ENCODE data around the gene NRF1. TPM values are rescaled to one million over a fixed set of nuclear protein-coding genes. Genes with fewer than 3 reads are reported as not detected.

Gene NRF1
- total RNA-seq, 1 experiment from 2014 or later, result 14.0 TPM

GRCh38 chr7:129739427-129739826, 127.9 kb downstream of the NRF1 start:
- no peak overlapping the region for H3K4me3 ChIP-seq (ENCODE audit: low read depth in 2 of 2, low read length in 2 of 2)
- TF ChIP-seq, protein P1, sequence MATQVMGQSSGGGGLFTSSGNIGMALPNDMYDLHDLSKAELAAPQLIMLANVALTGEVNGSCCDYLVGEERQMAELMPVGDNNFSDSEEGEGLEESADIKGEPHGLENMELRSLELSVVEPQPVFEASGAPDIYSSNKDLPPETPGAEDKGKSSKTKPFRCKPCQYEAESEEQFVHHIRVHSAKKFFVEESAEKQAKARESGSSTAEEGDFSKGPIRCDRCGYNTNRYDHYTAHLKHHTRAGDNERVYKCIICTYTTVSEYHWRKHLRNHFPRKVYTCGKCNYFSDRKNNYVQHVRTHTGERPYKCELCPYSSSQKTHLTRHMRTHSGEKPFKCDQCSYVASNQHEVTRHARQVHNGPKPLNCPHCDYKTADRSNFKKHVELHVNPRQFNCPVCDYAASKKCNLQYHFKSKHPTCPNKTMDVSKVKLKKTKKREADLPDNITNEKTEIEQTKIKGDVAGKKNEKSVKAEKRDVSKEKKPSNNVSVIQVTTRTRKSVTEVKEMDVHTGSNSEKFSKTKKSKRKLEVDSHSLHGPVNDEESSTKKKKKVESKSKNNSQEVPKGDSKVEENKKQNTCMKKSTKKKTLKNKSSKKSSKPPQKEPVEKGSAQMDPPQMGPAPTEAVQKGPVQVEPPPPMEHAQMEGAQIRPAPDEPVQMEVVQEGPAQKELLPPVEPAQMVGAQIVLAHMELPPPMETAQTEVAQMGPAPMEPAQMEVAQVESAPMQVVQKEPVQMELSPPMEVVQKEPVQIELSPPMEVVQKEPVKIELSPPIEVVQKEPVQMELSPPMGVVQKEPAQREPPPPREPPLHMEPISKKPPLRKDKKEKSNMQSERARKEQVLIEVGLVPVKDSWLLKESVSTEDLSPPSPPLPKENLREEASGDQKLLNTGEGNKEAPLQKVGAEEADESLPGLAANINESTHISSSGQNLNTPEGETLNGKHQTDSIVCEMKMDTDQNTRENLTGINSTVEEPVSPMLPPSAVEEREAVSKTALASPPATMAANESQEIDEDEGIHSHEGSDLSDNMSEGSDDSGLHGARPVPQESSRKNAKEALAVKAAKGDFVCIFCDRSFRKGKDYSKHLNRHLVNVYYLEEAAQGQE (IDR thresholded peaks at IDR 0.05; ENCODE audit: insufficient read depth in 1 of 2, low read depth in 2 of 2, low read length in 1 of 2), result no peak
- TF ChIP-seq POLR2AphosphoS5 (IDR thresholded peaks at IDR 0.05; ENCODE audit: low read depth, low read length) (no peak), SIN3A (IDR thresholded peaks at IDR 0.05; ENCODE audit: borderline replicate concordance, insufficient read depth, low read depth, low read length) (no peak), TCF7L2 (IDR thresholded peaks at IDR 0.05; ENCODE audit: low read depth, low read length) (no peak)
- TF ChIP-seq, protein P2, sequence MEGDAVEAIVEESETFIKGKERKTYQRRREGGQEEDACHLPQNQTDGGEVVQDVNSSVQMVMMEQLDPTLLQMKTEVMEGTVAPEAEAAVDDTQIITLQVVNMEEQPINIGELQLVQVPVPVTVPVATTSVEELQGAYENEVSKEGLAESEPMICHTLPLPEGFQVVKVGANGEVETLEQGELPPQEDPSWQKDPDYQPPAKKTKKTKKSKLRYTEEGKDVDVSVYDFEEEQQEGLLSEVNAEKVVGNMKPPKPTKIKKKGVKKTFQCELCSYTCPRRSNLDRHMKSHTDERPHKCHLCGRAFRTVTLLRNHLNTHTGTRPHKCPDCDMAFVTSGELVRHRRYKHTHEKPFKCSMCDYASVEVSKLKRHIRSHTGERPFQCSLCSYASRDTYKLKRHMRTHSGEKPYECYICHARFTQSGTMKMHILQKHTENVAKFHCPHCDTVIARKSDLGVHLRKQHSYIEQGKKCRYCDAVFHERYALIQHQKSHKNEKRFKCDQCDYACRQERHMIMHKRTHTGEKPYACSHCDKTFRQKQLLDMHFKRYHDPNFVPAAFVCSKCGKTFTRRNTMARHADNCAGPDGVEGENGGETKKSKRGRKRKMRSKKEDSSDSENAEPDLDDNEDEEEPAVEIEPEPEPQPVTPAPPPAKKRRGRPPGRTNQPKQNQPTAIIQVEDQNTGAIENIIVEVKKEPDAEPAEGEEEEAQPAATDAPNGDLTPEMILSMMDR (IDR thresholded peaks at IDR 0.05), result no peak
- no TSS peak for BruUV-seq (replicated peaks)
- CTCF ChIA-PET, result no interaction called here
- DNase-seq (ENCODE audit: low read depth, low spot score) (no peak), ATAC-seq (no peak)
- POLR2A ChIA-PET, result no interaction called here
- in situ Hi-C loops (cut with HindIII; ENCODE audit: low pct_unique_long_range_greater_than_20kb, low sequenced_read_pairs) (no loop called here), intact Hi-C loops (cut with micrococcal nuclease; ENCODE audit: unreplicated experiment) (no loop called here)
- no peaks in the 10 kb centered on the region for H3K4me1 ChIP-seq (ENCODE audit: control insufficient read depth, insufficient read depth, low read length)
- H3K36me3 ChIP-seq (ENCODE audit: control insufficient read depth, insufficient read depth, low read length), result no peaks in the 10 kb centered on the region; the same call in 1 of the 2 replicates
- no peaks in the 10 kb centered on the region for H3K27me3 ChIP-seq (ENCODE audit: control insufficient read depth, insufficient read depth, low read length)
- no peaks in the 10 kb centered on the region for H3K9me3 ChIP-seq (ENCODE audit: control insufficient read depth, insufficient read depth, low read depth, low read length)
- no peak overlapping the region for H3K27ac ChIP-seq (ENCODE audit: low read length)

DNA sequence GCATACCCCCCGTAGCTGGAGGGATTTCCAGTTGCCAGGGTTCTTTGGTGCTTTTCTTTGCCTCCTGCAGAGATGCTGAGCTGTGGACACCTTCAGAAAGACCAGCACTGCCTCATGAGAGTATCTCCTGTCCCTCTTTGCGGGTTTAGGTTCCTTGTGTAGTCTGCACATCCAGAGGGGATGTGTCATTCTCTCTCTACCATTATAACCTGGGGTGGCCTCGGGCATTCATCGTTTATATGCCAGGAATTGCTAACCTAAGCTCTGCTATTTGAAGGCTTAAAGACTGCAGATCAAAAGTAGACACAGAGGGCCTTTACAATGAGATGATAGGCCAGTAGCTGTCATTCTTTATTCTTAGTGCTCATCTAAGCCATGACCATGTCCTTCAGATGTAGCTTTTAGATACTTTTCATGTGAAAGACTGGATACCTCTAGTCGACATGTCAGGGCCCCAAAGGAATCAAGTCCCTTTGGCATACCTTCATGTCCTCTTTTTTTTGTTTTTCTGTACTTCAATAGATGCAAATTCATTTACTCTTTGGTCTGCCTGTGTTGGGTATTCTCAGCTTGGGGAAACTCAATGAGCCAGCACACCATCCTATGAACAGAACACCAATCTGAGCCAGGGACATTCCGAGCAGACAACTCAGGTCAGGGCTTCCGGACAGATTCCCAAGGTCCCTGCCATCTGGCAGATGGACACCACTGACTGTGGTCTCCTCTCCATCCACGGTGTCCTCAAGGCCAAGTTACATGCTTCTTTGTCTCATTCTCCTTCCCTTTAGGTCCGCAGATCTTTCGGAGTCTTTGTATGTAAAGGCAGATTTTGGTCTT, 129.3 kb downstream of the NRF1 start:
- Histone ChIP-seq H3K27ac (ENCODE audit: low read length) (no peak overlapping the region), H3K27me3 (ENCODE audit: control insufficient read depth, insufficient read depth, low read length) (no peaks in the 10 kb centered on the region), H3K36me3 (ENCODE audit: control insufficient read depth, insufficient read depth, low read length) (no peaks in the 10 kb centered on the region; the same call in 1 of the 2 replicates), H3K4me3 (ENCODE audit: low read depth in 2 of 2, low read length in 2 of 2) (no peak overlapping the region), H3K4me1 (ENCODE audit: control insufficient read depth, insufficient read depth, low read length) (no peaks in the 10 kb centered on the region), H3K9me3 (ENCODE audit: control insufficient read depth, insufficient read depth, low read depth, low read length) (no peaks in the 10 kb centered on the region)
- ChIA-PET POLR2A (interaction anchor here (0.6 kb wide), 2 partner anchors 21 to 63 kb away, joined by 4 to 17 read pairs; no protein-coding TSS in a partner anchor), CTCF (no interaction called here)
- no peak for TF ChIP-seq TCF7L2 (IDR thresholded peaks at IDR 0.05; ENCODE audit: low read depth, low read length)
- TF ChIP-seq SIN3A (IDR thresholded peaks at IDR 0.05; ENCODE audit: borderline replicate concordance, insufficient read depth, low read depth, low read length), result no peak
- TF ChIP-seq, protein P1 (IDR thresholded peaks at IDR 0.05; ENCODE audit: insufficient read depth in 1 of 2, low read depth in 2 of 2, low read length in 1 of 2), result no peak
- TF ChIP-seq, protein P2 (IDR thresholded peaks at IDR 0.05), result no peak
- ATAC-seq (no peak), DNase-seq (ENCODE audit: low read depth, low spot score) (no peak)
- intact Hi-C loops (cut with micrococcal nuclease; ENCODE audit: unreplicated experiment) (no loop called here), in situ Hi-C loops (cut with HindIII; ENCODE audit: low pct_unique_long_range_greater_than_20kb, low sequenced_read_pairs) (no loop called here)
- BruUV-seq (replicated peaks), result no TSS peak
